HEK293 (cell line): ENCODE data around the gene NLRP9.

Experiments
- GFI1B ChIP-seq: fragments of 450-650 bp; formaldehyde crosslinking; IDR thresholded peaks from 2 replicates; pipeline ENCODE4 v1.5.1; 2016; ENCODE audit warnings: missing biosample characterization, missing genetic modification characterization
- GLIS2 ChIP-seq: fragments of 450-650 bp; formaldehyde crosslinking; IDR thresholded peaks from 2 replicates; pipeline ENCODE4 v1.5.1; 2016; ENCODE audit warnings: missing biosample characterization, missing genetic modification characterization
- IKZF3 ChIP-seq: fragments of 450-650 bp; IDR thresholded peaks from 2 replicates; pipeline ENCODE4 v1.5.0; 2018; ENCODE audit warnings: missing biosample characterization, mild to moderate bottlenecking, missing genetic modification characterization, moderate library complexity
- KLF10 ChIP-seq: fragments of 450-650 bp; IDR thresholded peaks from 2 replicates; pipeline ENCODE4 v1.5.1; 2018; ENCODE audit warnings: missing biosample characterization, mild to moderate bottlenecking, missing genetic modification characterization
- MYNN ChIP-seq: fragments of 450-650 bp; formaldehyde crosslinking; IDR thresholded peaks from 2 replicates; pipeline ENCODE4 v1.5.1; 2016; ENCODE audit warnings: missing biosample characterization, missing genetic modification characterization, borderline replicate concordance
- SP3 ChIP-seq: fragments of 450-650 bp; formaldehyde crosslinking; IDR thresholded peaks from 2 replicates; pipeline ENCODE4 v1.5.1; 2016; ENCODE audit warnings: missing biosample characterization, missing genetic modification characterization
- YY2 ChIP-seq: fragments of 450-650 bp; formaldehyde crosslinking; IDR thresholded peaks from 2 replicates; pipeline ENCODE4 v1.5.1; 2016; ENCODE audit warnings: missing biosample characterization, missing genetic modification characterization
- ZBTB8A ChIP-seq: fragments of 450-650 bp; formaldehyde crosslinking; IDR thresholded peaks from 2 replicates; pipeline ENCODE4 v1.5.1; 2016; ENCODE audit warnings: missing biosample characterization, missing genetic modification characterization
- ZEB2 ChIP-seq: fragments of 450-650 bp; formaldehyde crosslinking; IDR thresholded peaks from 2 replicates; pipeline ENCODE4 v1.5.1; 2016; ENCODE audit warnings: missing biosample characterization, missing genetic modification characterization
- ZNF155 ChIP-seq: fragments of 450-650 bp; formaldehyde crosslinking; IDR thresholded peaks from 2 replicates; pipeline ENCODE4 v1.5.1; 2016; ENCODE audit warnings: missing biosample characterization, missing genetic modification characterization
- ZNF175 ChIP-seq: fragments of 450-650 bp; formaldehyde crosslinking; IDR thresholded peaks from 2 replicates; pipeline ENCODE4 v1.5.1; 2016; ENCODE audit warnings: missing biosample characterization, missing genetic modification characterization
- ZNF23 ChIP-seq: fragments of 450-650 bp; formaldehyde crosslinking; IDR thresholded peaks from 2 replicates; pipeline ENCODE4 v1.5.1; 2016; ENCODE audit warnings: missing biosample characterization, missing genetic modification characterization, borderline replicate concordance
- ZNF248 ChIP-seq: fragments of 450-650 bp; formaldehyde crosslinking; IDR thresholded peaks from 2 replicates; pipeline ENCODE4 v1.5.1; 2017; ENCODE audit warnings: missing biosample characterization, missing genetic modification characterization
- ZNF266 ChIP-seq: fragments of 450-650 bp; formaldehyde crosslinking; IDR thresholded peaks from 2 replicates; pipeline ENCODE4 v1.5.1; 2016; ENCODE audit warnings: missing biosample characterization, missing genetic modification characterization, low read depth
- ZNF433 ChIP-seq: fragments of 450-650 bp; formaldehyde crosslinking; IDR thresholded peaks from 2 replicates; pipeline ENCODE4 v1.5.1; 2016; ENCODE audit warnings: missing biosample characterization, missing genetic modification characterization, low read depth
- ZNF560 ChIP-seq: fragments of 450-650 bp; formaldehyde crosslinking; IDR thresholded peaks from 2 replicates; pipeline ENCODE4 v1.5.1; 2017; ENCODE audit warnings: missing biosample characterization, missing genetic modification characterization, borderline replicate concordance
- ZNF596 ChIP-seq: fragments of 450-650 bp; IDR thresholded peaks from 2 replicates; pipeline ENCODE4 v1.5.0; 2018; ENCODE audit warnings: missing biosample characterization, mild to moderate bottlenecking, missing genetic modification characterization, moderate library complexity
- ZNF654 ChIP-seq: fragments of 450-650 bp; formaldehyde crosslinking; IDR thresholded peaks from 2 replicates; pipeline ENCODE4 v1.5.1; 2016; ENCODE audit warnings: low read depth, missing biosample characterization, missing genetic modification characterization
- ZNF776 ChIP-seq: fragments of 450-650 bp; formaldehyde crosslinking; IDR thresholded peaks from 2 replicates; pipeline ENCODE4 v1.5.0; 2017; ENCODE audit warnings: missing biosample characterization, missing genetic modification characterization, borderline replicate concordance
- ZNF785 ChIP-seq: fragments of 450-650 bp; formaldehyde crosslinking; IDR thresholded peaks from 2 replicates; pipeline ENCODE4 v1.5.1; 2016; ENCODE audit warnings: missing biosample characterization, missing genetic modification characterization
- ZNF830 ChIP-seq: fragments of 450-650 bp; IDR thresholded peaks from 2 replicates; pipeline ENCODE4 v1.5.0; 2018; ENCODE audit warnings: missing biosample characterization, missing genetic modification characterization, low read depth, mild to moderate bottlenecking, moderate library complexity
- ZNF843 ChIP-seq: fragments of 450-650 bp; formaldehyde crosslinking; IDR thresholded peaks from 2 replicates; pipeline ENCODE4 v1.5.1; 2016; ENCODE audit warnings: missing biosample characterization, missing genetic modification characterization
- ZSCAN16 ChIP-seq: fragments of 450-650 bp; formaldehyde crosslinking; IDR thresholded peaks from 2 replicates; pipeline ENCODE4 v1.5.1; 2016; ENCODE audit warnings: missing biosample characterization, missing genetic modification characterization
- ZSCAN30 ChIP-seq: fragments of 450-650 bp; IDR thresholded peaks from 2 replicates; pipeline ENCODE4 v1.5.1; 2018; ENCODE audit warnings: missing biosample characterization, mild to moderate bottlenecking, missing genetic modification characterization, moderate library complexity
- TF ChIP-seq, protein P1 (sequence below): fragments of 450-650 bp; formaldehyde crosslinking; IDR thresholded peaks from 2 replicates; pipeline ENCODE4 v1.5.1; 2016; ENCODE audit warnings: missing biosample characterization, missing genetic modification characterization, borderline replicate concordance
- TF ChIP-seq, protein P2 (sequence below): fragments of 450-650 bp; formaldehyde crosslinking; IDR thresholded peaks from 2 replicates; pipeline ENCODE4 v1.5.1; 2017; ENCODE audit warnings: missing biosample characterization, mild to moderate bottlenecking, missing genetic modification characterization, moderate library complexity
- TF ChIP-seq, protein P3 (sequence below): fragments of 450-650 bp; formaldehyde crosslinking; IDR thresholded peaks from 2 replicates; pipeline ENCODE4; 2016; ENCODE audit warnings: missing biosample characterization, missing genetic modification characterization
- TF ChIP-seq, protein P4 (sequence below): fragments of 450-650 bp; formaldehyde crosslinking; IDR thresholded peaks from 2 replicates; pipeline ENCODE4 v1.5.1; 2016; ENCODE audit warnings: missing biosample characterization, missing genetic modification characterization
- TF ChIP-seq, protein P5 (sequence below): fragments of 450-650 bp; formaldehyde crosslinking; IDR thresholded peaks from 2 replicates; pipeline ENCODE4 v1.5.1; 2016; ENCODE audit warnings: missing biosample characterization, missing genetic modification characterization

The NLRP9 gene

DNA sequence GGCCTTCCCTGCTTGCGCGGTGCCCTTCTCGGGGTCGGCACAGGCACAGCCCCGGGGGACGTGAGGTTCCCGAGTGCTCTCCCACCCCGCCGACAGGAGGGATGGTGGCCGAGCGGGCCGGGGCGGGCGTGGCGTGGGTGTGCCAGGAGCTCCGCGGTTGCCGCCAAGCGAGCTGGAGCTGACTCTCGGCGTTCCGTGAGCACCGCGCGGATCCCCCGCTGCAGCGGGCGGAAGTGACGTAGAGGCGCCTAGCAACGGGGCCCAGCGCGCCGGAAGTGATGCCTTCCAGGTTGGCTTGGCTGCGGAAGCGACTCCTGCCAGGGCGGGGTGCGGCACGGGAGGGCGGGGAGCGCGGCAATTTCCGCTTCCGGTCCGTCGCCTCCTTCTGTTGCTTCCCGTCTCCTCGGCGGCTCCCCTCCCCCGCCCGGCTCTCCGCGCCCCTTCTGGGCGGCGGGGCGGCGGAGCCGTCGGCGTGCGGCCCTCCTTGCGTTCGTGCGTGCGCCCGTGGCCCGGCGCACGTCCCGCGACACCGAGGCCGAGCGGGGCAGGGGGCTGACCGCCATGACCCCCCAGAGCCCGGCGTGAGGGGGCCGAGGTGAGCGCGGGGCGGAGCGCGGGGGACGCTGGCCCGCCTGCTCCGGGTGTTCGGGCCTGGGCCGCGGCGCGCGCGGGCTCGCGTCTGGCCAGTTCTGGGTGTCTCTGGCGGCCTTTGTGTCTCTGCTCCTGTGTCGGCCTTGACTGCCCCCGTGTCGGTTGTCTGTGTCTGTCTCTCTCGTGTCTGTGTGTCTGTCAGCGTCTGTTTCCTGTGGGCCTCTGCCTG, 63.2 kb downstream of the NLRP9 start, which contains the start of gene EPN1 (continued):
- TF ChIP-seq, protein P1, sequence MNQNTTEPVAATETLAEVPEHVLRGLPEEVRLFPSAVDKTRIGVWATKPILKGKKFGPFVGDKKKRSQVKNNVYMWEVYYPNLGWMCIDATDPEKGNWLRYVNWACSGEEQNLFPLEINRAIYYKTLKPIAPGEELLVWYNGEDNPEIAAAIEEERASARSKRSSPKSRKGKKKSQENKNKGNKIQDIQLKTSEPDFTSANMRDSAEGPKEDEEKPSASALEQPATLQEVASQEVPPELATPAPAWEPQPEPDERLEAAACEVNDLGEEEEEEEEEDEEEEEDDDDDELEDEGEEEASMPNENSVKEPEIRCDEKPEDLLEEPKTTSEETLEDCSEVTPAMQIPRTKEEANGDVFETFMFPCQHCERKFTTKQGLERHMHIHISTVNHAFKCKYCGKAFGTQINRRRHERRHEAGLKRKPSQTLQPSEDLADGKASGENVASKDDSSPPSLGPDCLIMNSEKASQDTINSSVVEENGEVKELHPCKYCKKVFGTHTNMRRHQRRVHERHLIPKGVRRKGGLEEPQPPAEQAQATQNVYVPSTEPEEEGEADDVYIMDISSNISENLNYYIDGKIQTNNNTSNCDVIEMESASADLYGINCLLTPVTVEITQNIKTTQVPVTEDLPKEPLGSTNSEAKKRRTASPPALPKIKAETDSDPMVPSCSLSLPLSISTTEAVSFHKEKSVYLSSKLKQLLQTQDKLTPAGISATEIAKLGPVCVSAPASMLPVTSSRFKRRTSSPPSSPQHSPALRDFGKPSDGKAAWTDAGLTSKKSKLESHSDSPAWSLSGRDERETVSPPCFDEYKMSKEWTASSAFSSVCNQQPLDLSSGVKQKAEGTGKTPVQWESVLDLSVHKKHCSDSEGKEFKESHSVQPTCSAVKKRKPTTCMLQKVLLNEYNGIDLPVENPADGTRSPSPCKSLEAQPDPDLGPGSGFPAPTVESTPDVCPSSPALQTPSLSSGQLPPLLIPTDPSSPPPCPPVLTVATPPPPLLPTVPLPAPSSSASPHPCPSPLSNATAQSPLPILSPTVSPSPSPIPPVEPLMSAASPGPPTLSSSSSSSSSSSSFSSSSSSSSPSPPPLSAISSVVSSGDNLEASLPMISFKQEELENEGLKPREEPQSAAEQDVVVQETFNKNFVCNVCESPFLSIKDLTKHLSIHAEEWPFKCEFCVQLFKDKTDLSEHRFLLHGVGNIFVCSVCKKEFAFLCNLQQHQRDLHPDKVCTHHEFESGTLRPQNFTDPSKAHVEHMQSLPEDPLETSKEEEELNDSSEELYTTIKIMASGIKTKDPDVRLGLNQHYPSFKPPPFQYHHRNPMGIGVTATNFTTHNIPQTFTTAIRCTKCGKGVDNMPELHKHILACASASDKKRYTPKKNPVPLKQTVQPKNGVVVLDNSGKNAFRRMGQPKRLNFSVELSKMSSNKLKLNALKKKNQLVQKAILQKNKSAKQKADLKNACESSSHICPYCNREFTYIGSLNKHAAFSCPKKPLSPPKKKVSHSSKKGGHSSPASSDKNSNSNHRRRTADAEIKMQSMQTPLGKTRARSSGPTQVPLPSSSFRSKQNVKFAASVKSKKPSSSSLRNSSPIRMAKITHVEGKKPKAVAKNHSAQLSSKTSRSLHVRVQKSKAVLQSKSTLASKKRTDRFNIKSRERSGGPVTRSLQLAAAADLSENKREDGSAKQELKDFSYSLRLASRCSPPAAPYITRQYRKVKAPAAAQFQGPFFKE (tag by site-specific recombination) = no peak
- TF ChIP-seq GFI1B = no peak
- no peak for TF ChIP-seq ZNF248 (tag by site-specific recombination)
- peak; percentile 72; the same call in 1 of the 2 replicates for TF ChIP-seq ZNF843
- TF ChIP-seq, protein P2, sequence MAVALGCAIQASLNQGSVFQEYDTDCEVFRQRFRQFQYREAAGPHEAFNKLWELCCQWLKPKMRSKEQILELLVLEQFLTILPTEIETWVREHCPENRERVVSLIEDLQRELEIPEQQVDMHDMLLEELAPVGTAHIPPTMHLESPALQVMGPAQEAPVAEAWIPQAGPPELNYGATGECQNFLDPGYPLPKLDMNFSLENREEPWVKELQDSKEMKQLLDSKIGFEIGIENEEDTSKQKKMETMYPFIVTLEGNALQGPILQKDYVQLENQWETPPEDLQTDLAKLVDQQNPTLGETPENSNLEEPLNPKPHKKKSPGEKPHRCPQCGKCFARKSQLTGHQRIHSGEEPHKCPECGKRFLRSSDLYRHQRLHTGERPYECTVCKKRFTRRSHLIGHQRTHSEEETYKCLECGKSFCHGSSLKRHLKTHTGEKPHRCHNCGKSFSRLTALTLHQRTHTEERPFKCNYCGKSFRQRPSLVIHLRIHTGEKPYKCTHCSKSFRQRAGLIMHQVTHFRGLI (tag by site-specific recombination) = no peak
- TF ChIP-seq ZSCAN30 (tag by site-specific recombination) = peak; percentile 42; the same call in 1 of the 2 replicates
- TF ChIP-seq SP3 (tag by site-specific recombination) = peak; percentile 82
- no peak for TF ChIP-seq ZNF785
- TF ChIP-seq ZEB2 (tag by site-specific recombination) = peak; percentile 78
- no peak for TF ChIP-seq ZNF266 (tag by site-specific recombination)
- peak; percentile 67; the same call in 1 of the 2 replicates for TF ChIP-seq ZBTB8A (tag by site-specific recombination)
- TF ChIP-seq, protein P3, sequence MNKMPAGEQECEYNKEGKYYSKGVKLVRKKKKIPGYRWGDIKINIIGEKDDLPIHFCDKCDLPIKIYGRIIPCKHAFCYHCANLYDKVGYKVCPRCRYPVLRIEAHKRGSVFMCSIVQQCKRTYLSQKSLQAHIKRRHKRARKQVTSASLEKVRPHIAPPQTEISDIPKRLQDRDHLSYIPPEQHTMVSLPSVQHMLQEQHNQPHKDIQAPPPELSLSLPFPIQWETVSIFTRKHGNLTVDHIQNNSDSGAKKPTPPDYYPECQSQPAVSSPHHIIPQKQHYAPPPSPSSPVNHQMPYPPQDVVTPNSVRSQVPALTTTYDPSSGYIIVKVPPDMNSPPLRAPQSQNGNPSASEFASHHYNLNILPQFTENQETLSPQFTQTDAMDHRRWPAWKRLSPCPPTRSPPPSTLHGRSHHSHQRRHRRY = no peak
- no peak for TF ChIP-seq ZNF654 (tag by site-specific recombination)
- no peak for TF ChIP-seq ZNF155 (tag by site-specific recombination)
- TF ChIP-seq, protein P4, sequence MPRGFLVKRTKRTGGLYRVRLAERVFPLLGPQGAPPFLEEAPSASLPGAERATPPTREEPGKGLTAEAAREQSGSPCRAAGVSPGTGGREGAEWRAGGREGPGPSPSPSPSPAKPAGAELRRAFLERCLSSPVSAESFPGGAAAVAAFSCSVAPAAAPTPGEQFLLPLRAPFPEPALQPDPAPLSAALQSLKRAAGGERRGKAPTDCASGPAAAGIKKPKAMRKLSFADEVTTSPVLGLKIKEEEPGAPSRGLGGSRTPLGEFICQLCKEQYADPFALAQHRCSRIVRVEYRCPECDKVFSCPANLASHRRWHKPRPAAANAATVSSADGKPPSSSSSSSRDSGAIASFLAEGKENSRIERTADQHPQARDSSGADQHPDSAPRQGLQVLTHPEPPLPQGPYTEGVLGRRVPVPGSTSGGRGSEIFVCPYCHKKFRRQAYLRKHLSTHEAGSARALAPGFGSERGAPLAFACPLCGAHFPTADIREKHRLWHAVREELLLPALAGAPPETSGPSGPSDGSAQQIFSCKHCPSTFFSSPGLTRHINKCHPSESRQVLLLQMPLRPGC (tag by site-specific recombination) = no peak
- TF ChIP-seq YY2 (tag by site-specific recombination) = no peak
- TF ChIP-seq GLIS2 (tag by site-specific recombination) = peak; percentile 77
- no peak for TF ChIP-seq ZNF23 (tag by site-specific recombination)
- 0 out of 2 replicates have a peak, but pooled peaks have one; percentile 14 for TF ChIP-seq IKZF3 (tag by site-specific recombination)
- TF ChIP-seq ZNF596 = 0 out of 2 replicates have a peak, but pooled peaks have one; percentile 24
- no peak for TF ChIP-seq ZSCAN16 (tag by site-specific recombination)
- TF ChIP-seq, protein P5, sequence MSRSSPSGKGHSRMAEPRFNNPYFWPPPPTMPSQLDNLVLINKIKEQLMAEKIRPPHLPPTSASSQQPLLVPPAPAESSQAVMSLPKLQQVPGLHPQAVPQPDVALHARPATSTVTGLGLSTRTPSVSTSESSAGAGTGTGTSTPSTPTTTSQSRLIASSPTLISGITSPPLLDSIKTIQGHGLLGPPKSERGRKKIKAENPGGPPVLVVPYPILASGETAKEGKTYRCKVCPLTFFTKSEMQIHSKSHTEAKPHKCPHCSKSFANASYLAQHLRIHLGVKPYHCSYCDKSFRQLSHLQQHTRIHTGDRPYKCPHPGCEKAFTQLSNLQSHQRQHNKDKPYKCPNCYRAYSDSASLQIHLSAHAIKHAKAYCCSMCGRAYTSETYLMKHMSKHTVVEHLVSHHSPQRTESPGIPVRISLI (tag by site-specific recombination) = no peak
- TF ChIP-seq ZNF776 = no peak
- TF ChIP-seq ZNF175 (tag by site-specific recombination) = no peak
- TF ChIP-seq KLF10 (tag by site-specific recombination) = peak; percentile 96
- no peak for TF ChIP-seq ZNF433
- TF ChIP-seq ZNF830 (tag by site-specific recombination) = no peak
- TF ChIP-seq ZNF560 (tag by site-specific recombination) = no peak
- TF ChIP-seq MYNN (tag by site-specific recombination) = no peak
